ENCODE measurements around the gene KPNA6. TPM values are rescaled to one million over a fixed set of nuclear protein-coding genes. Genes with fewer than 3 reads are reported as not detected.
"Not testable (repeated sequence)": the region's sequence is repeated elsewhere in the genome, so short reads cannot be mapped to it uniquely, and the experiment has no call there.

KPNA6 gene
- total and polyA plus RNA-seq, 2 of the 13 experiments (the other 11 are each of a cell fraction or from before 2014, with no cell fraction given): 22.0 to 47.5 TPM

DNA sequence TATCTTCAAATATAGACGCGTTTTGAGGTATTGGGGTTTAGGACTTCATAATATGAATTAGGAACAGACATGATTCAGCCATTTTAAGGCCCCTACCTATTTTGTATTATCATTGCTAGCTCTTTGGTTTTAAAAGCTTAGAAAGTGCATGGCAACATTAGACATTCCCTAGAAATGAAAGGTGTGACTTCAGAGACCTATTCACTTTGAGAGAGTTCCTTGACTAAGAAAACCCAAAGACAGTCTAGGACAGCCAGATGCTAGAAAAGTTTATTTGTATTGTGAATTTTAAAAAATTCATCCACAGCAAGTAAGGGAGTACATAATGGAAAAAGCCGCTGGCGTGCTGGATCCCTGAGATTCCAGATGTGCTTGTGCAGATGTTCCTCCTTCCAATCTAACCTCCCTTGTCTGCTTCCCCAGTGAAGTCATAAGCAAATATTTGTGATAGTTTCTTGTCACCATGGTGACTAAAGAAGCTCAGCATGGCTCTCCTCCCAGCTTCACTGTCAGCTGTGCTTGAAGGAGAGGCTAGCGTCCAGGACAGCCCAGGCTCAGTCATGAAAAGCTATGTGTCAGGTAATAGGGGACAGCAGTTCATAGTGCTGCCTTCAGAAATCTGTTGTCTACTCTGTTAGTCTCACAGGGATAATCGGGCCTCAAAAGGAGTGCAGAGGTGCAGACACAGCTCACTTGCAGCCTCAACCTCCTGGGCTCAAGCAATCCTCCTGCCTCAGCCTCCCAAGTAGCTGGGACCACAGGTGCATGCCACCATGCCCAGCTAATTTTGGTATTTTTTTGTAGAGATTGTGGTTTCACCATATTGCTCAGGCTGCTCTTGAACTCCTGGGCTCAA, 34.8 kb downstream of the KPNA6 start (continued):
- TF ChIP-seq ARID4A (CRISPR knock-in tag; IDR thresholded peaks at IDR 0.05; ENCODE audit: borderline replicate concordance): peak; percentile 63; the same call in 1 of the 2 replicates

DNA sequence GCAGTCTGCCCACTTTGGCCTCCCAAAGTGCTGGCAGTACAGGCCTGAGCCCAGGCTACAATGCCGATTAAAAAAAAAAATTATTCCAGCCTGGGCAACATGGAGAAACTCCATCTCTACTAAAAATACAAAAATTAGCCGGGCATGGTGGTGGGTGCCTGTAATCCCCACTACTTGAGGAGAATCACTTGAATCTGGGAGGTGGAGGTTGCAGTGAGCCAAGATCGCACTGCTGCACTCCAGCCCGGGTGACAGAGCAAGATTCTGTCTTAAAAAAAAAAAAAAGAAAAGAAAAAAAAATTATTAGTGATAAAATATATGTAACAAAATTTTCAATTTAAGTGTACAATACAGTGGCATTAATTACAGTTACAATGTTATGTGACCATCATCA, 35.4 kb downstream of the KPNA6 start:
- intact Hi-C loops (cut with micrococcal nuclease; ENCODE audit: unreplicated experiment); H3K27me3 ChIP-seq (ENCODE audit: control insufficient read depth in 1 of 2, insufficient read depth in 2 of 2, low read length in 2 of 2); H3K4me2 ChIP-seq (ENCODE audit: low read depth, low read length); FAIRE-seq; CTCF ChIA-PET (ENCODE audit: low intra/inter-chr PET ratio, low total read pairs); H3K9me3 ChIP-seq (ENCODE audit: low read length); H3K9ac ChIP-seq (ENCODE audit: insufficient read depth, low read depth, low read length); H3K36me3 ChIP-seq (replicated peaks in 1 of 2; ENCODE audit: control insufficient read depth in 1 of 2, insufficient read depth in 2 of 2, low read length in 2 of 2); H3K4me3 ChIP-seq (replicated peaks in 1 of 3; ENCODE audit: insufficient read depth in 1 of 3, low read depth in 2 of 3, low read length in 3 of 3); in situ Hi-C loops (cut with HindIII; ENCODE audit: extremely low pct_ligation_motif_present, low pct_unique_long_range_greater_than_20kb); H2AFZ ChIP-seq (ENCODE audit: low read length); BruUV-seq (replicated peaks); ATAC-seq; DNase-seq (ENCODE audit: low spot score): not testable (repeated sequence)
- POLR2A ChIA-PET: interaction anchor here (1.4 kb wide), 1 partner anchor 35 kb away, joined by 6 read pairs; the partner anchor contains the start of gene KPNA6
- peaks cover 33% of the 10 kb centered on the region for H3K4me1 ChIP-seq (ENCODE audit: insufficient read depth, low read length)
- H3K79me2 ChIP-seq (ENCODE audit: insufficient read depth, low read length): peaks cover 87% of the 10 kb centered on the region
- H4K20me1 ChIP-seq (ENCODE audit: insufficient read depth, low read length): peaks cover 44% of the 10 kb centered on the region
- H3K27ac ChIP-seq (ENCODE audit: extremely low read length, insufficient read depth, low read length): peak overlapping the region; percentile 59
- WGBS (ENCODE audit: low lambda C conversion rate): 94% methylated on average over 4 of the region's 4 CpGs
